ENCODE results near the gene PPP1R16B.
"Not testable (repeated sequence)": the region's sequence is repeated elsewhere in the genome, so short reads cannot be mapped to it uniquely, and the experiment has no call there.

Gene PPP1R16B

DNA sequence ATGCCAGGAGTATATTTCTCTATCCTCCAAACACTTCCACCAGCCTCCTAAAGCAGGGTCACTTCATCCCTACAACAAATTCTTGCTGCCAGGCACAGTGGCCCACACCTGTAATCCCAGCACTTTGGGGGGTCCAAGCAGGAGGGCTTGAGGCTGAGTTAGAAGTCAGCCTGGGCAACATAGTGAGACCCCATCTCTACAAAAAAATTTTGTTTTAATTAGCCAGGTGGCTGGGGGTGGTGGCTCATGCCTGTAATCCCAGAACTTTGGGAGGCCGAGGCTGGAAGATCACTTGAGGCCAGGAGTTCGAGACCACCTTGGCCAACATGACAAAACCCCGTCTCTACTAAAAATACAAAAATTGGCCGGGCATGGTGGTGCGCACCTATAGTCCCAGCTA is 11.4 kb upstream of the PPP1R16B start:
- not testable (repeated sequence) for DNase-seq

DNA sequence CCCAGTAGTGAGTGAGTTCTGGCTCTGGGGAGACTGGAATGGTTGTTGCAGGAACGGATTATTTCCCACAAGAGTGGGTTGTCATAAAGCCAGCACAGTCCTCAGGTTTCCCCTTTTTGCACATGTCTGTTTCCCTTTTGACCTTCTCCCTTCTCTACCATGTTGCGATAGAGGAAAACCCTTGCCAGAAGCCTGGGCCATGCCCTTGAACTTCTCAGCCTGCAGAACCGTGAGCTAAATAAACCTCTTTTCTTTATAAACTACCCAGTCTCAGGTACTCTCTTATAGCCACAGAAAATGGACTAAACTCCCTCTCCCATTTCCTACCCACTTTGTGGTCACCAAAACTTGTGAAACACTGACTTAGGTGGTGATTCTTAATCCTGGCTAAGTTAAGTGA is 7.2 kb upstream of the PPP1R16B start:
- DNase-seq = no peak

DNA sequence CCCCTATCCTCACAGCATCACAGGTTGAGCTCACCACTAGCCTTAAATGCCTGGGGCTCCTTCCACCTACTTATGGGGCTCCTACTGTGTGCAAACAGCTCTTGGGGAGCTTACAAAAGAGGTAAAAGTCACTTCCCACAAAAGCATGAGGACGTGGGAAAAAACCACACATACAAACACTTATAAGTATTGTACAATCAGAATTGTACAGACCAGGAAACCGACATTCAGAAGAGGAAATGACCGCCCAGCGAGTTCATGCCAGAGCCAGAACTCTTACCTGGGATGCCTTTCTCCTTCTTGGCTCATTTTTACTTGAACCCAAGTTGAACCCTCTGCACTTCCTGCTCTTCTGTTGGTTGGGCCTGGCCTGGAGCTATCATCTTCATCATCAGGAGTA is 6.3 kb upstream of the PPP1R16B start:
- DNase-seq = no peak

DNA sequence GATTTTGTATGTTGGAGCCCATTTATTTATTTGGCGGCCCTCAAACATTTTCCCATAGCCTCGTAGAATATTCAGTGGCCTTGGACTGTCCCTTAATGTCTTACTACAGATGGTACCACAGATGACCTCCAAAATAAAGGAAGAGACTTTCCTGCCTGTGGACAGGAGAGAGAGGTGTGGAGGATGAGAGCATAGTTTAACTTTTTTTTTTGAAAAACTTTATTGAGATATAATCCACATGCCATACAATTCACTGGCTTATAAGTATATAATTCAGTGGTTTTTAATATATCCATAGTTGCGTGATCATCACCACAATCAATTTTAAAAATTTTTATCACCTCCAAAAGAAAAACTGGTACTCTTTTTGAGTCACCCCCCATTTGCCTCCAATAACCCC is 4.6 kb upstream of the PPP1R16B start:
- DNase-seq = no peak

DNA sequence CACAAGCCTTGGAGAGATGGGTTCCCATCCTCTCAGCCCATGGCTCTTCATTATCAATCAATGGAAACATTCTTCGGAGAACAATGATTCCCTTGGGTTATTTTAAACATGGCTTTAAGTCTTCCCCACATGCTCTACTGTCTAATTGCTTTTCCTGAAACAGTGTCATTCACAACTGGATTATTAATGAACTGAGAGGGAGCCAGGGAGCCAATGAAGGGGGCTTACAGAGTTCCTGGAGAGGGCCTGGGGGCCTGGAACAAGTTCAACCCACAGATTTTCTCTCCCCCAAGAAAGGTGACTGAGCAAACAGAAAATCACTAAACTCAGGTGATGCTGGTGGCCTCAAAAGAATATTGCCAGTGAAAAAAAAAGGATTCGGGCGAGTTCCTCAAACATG is 1.3 kb upstream of the PPP1R16B start:
- DNase-seq = no peak

DNA sequence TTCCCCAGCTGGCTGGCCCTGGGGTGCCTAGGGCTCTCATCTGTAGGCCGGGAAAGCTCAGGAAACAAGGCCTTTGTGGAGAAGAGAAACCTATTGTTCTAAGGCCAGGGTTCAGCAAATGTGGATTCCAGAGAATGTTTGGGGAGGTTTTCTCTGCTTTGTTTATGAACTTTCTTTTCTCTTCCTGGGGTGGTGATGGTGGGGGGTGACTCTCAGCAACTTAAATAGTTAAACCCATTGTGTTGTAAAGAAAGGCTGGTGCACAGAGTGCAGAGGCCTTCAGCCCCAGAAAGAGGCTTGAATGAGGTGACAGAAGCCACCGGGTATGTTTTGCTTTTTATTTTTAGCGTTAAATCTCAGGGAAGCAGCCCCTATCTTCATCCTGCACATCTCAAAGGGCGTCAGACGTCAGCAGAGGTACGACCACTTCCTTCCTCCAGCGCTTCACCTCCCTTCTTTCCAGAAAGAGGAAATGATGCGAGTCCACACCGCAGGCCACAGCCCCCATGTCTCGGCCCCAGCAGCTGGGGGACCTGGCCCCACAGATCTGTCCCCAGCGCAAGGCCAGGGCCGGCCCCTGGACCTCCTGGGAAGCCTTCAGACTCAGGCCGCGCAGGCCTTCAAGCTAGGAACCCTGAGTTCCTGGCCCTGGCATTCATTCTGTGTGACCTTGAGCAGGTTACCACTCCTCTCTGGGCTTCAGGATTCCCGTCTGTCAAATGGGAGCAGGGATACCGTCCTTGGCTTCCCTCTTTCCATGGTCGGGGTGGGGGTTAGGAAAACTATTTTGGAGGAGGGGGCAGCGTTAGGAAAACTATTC is 605 bp upstream of the PPP1R16B start:
- peak; percentile 56 to 92 (median 80) for DNase-seq

DNA sequence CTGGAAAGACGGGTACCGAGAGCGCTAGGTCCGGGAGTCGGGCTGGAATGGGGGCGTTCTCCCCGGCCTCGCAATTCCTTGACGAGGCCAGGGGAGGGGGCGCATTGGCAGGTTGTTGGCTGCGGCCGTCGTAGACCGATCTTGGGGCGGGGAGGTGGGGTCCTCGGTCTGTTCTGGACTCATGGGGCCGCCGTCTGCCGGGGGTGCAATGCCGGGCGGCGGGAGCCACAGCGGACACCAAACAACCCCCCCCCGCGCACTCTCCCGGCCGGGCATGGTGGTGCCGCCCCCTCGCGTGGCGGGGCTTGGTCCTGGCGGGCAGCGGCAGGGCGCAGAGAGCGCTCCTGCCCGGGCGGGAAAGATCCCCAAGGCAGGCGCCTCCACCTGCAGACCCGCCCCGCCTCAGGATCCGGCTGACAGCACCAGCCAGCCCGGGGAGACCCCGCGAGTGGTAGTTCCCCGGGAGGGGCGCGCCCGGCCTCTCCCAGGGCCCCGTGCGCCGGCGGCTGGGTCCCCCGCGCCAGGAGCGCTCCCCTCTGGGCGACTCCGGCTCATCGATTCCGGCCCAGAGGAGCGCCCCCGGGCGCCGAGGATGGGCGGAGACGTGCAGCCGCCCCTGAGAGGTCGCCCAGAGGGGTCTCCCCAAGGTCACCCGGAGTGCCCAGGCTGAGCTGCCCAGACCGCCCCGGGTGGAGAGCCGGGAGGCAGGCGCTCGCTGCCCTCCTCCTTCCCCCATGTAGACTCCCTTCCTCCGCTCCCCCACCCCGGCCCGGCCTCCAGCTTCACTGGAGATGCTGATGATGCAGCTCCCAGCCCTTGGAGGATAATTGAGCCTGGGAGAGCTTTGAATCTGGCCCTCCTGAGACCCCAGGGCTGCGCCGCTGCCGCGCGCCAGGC is 709 bp downstream of the PPP1R16B start:
- DNase-seq = peak; percentile 11 to 58 (median 35)

DNA sequence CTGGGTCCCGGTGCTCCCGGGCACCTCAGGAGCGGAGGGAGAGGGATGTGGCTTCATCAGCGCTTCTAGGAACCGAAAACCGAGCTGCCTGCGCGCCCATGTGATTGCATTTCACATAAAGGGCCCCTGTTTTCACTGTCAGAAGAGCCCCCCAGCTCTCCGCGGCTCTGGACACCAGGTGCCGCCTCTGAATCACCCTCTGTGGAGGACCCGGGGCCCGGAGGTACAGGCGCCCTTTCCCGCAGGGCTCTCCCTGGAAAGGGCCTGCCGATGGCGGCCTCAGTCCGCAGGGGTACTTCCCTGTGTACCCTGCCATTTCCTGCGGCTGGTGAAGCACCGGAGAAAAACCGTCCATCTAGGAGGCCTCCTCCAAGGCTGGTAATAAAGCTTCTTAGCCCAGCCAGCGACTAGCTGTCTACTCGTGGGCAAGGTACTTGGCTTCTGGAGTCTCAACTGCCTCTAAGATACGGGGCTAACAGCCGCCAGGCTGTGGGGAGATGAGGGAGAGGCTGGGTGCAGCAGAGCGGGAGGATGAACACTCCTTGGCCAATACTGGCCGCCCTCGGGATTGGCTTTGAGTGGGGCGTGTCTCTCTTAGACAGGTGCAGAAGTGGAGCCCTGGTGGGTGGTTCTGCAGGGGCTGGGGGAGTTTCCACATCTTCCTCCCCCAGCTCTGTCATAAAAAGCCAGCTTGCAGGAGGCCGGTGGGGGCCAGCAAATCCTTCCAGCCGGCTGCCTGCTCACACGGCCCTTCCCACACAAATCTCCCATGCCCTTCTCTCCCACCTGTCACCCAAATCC is 1.6 kb downstream of the PPP1R16B start:
- peak in 5 of 6 experiments; percentile 5 to 40 (median 36) for DNase-seq

DNA sequence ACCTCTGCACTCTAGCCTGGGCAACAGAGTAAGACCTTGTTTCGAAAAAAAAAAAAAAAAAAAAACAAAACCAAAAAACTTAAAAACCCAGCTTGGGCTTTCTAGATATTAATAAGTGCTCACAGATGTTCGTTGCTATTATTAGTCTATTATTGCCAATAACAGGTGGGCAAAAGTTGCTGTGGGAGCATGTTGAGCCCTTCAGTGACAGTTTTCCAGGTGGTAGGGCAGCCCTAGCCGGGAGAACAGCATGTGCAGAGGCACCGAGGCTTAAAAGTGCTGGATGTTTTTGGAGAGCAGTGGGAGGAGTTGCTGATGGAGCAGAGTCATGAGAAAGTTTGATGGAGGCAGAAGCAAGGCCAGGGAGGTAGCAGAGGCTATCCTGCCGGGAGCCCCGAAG is 4.4 kb downstream of the PPP1R16B start:
- no peak for DNase-seq

DNA sequence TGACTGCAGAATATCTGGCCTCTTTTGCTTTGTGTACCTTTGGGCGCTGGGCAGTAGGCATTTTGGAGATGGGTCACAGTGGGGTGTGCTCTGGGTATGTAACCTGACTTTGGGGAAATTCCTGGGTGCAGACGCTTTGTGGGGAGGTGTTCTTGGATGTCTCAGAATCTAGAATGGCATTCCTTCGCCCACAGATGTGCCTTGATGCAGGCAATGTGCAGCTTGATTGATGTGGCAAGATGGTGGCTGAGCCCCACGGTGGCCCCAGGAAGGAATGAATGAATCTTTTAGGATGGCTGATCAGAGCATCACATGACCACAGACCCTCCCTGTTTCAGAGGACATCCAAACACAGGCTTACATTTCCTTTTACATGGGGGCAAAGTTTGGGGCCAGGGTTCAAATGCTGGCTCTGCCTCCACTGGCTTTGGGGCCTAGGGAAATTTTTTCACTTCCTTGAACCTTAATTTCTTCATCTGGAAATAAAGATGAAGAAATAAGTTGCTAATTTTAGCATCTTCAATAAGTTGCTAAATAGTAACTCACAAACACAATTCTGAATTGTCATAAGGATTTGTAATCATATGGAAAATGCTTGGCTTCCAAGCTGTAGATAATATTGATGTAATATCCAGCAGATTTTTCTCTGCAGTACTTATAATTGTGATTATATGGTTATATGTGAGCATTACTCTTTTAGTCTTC is 5.6 kb downstream of the PPP1R16B start:
- DNase-seq = no peak

DNA sequence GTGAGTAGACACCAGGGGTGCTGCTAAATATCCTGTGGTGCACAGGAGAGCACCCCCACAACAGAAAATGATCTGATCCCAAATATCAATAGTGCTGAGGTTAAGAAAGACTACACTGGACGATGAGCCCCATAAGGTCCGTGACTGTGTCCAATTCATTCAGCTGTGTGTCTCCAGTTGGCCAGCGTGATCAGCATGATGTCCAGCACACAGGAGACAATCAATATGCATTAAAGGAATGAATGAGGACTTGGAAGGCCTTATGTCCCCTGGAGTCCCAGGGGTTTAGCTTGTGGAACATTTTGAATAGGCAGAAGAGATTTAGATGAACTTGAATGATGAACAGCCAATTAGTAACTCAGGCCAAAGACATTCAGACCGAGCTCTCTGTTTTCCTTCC is 6.3 kb downstream of the PPP1R16B start:
- DNase-seq = no peak

DNA sequence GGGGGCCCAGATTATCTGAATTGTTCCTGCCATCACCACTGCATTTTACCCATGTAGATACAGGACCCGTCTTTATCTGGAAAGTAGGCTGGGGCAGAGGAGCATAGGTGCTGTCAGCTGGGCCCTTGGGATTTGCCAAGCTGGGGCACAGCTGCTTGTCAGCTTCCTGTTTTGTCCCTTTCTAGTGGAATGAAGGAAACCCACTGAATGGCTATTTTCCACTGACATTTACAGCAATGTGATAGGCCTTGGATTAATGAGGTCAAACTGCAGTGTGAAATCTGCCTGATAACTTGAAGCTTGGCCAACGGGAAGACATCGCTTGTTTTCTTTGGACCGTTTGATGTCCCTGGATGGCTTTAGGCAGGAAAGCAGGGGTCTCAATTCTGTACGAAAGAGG is 6.7 kb downstream of the PPP1R16B start:
- DNase-seq = no peak

DNA sequence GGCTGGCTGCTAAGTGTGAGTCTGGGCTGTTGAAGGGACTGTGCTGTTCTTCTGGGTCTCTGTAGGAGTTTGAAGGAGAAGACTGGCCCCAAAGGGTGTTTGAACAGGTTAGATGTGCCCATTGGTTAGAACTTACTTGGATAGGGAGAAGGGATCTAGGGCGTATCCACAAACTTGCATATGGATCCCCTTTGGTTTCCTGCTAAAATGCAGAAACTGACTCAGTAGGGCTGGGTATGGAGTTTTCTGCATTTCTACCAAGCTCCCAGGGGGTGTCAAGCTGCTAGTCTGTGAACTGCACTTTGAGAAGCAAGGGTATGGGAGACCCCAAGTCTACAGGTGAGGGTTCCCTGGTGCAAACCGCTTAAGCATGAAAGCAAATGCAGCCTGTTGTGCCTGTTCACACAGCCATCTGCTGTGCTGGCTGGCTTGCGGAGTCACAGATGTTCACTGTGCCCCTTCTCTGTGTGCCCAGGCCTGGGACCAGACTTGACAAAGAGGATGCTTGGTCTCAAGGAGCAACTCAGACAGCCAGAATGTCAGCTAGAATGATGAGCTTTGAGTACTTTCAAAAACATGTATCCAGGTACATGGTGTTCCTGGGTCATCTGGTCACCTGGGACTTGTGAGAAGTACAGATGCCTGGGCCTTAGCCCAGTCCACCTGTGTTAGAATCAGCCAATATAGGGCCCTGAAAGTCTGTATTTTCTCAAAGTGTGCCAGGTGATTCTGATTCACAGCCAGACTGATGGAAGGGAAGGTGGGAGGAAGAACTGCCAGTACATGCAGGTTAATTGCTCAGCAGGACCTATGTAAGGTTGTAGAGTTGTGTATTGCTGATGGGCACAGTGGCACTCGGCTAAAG is 7.4 kb downstream of the PPP1R16B start:
- no peak for DNase-seq

DNA sequence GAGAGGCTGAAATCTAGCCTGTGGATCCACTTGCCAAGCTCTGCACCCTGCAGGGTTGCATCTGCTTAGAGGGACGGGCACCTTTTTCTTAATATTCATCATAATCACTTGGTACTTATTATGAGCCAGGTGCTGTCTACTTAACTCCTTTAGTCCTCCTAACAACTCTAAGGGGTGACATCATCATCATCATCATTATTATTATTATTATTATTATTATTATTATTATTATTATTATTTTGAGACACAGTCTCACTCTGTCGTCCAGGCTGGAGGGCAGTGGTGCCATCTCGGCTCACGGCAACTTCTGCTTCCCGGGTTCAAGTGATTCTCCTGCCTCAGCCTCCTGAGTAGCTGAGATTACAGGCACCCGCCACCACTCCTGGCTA is 8.1 kb downstream of the PPP1R16B start:
- DNase-seq = not testable (repeated sequence)

DNA sequence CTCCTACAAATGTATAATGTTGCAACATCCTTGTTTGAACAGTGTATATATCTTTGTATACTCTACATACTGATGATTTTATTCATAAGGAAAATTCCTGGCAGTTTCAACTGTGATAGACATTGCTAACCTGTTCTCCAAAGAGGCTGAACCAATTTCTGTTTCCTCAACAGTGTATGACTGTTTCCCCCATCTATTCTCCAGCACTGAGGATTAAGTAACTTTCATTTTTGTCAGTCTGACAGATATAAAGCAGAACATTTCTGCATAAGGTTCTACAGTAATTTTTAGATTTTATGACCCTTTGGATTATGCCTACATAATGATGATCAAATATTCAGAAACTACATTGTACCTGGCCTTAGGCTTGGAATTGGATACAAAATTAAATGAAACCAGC is 9.9 kb downstream of the PPP1R16B start:
- no peak for DNase-seq

DNA sequence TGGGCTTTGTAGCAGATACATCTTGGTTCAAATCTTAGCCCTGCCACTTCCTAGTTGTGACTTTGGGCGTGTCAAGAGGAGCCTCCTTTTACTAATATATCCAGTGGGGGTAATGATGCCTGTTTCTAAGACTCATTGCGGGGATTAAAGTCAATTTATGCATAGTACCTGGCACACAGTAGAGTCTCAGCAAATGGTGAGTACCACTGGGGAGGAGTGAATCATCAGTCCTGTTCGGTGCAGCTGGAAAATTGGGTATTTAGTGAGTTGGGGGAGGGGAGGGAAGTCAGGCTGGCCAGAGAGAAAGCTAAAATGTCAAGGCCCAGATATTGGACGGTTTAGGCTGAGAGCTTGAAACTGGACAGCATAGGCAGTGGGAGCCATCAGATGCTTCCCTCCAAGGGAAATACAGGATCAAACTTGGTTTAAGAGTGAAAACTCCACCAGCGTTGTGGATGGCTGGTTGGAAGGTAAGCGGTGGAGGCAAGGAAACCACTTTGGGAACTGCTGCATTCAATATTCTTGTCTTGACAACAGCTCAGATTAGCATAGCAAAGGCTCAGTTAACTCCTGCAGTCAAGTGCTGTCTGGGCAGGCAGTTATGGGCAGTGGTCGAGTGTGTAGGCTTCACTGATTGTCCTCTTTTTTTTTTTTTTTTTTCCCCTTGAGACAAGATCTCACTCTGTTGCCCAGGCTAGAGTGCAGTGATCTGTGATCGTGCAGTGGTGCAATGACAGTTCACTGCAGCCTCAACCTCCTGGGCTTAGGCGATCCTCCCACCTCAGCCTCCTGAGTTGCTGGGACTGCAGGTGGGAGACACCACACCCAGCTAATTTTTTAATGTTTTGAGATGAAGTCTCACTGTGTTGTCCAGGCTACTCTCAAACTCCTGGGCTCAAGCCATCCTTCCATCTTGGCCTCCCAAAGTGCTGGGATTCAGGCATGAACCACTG is 12.9 kb downstream of the PPP1R16B start:
- DNase-seq = no peak

DNA sequence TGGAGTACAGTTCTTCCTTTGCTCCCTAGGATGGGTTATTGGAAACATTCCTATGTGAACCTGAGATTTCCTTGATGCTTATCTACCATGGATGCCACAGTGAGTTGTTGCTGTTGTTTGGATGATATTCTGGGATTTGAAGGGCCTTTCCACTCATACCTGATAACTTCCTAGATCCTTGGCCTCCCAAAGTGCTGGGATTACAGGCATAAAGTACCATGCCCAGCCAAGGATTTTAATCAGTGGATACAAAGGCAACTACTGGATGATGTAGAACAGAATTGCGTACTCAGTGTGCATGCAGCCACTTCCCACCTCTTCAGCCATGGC is 20.0 kb downstream of the PPP1R16B start:
- no peak for DNase-seq

DNA sequence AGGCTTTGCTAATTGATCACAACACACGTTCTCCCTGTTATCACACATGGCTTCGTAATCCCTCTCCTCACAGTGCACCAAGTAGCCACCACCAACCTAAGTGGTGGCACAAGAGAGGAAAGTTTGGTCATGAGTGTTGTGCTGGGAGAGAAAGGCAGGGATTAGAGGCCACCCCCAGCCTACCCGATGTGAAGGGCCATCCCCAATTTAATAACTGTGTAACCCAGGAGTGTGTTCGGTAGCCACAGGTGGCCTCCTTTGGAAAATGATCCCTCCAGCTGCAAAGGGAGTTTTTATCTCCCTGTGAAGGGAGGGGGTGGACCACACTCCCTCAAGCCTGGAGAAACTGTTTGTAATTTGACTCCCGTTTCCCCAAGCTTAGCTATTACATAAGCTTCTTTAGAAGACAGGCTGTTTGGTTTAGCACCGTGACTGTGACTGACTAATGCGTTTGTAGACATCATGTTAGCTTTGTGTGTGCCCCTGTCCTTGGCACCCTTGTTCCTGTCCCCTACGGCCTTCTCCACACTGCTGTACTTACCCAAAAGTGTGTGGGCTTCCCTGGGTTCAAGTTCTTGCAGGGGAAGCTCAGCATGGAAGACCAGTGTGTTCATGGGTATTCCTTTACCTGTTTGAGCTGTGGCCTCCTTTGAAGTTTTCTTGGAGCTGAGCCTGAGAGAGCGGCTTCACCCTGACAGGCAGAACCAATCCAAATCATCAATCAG is 20.6 kb downstream of the PPP1R16B start:
- no peak for DNase-seq

DNA sequence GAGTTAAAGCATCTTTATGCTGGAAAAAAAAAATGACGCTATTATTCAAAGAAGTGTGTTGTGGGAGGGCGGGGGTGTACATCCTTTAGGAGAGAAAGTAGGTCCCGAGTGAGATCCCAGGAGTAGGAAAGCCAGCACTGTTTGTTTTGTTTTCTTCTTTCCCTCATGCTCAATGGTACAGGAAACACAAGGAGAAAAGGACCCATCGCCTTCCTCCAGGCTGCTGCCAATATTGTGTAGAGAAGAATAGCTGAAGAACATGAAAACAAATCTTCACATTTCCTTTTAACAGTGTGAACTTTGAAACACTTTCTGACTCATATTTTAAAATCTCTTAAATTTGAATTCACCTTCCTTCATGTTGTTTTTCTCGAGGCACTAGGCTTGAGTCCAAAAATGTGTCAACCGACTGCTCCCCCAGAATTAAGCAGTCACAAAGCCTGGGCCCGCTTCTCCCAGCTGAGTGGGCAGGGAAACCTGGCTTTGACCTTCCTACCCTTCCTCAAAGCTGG is 22.3 kb downstream of the PPP1R16B start:
- DNase-seq = no peak

Data from stimulated activated naive CD4-positive, alpha-beta T cell (primary cell).